ENCODE results near the gene OR52E6.

The OR52E6 gene

DNA sequence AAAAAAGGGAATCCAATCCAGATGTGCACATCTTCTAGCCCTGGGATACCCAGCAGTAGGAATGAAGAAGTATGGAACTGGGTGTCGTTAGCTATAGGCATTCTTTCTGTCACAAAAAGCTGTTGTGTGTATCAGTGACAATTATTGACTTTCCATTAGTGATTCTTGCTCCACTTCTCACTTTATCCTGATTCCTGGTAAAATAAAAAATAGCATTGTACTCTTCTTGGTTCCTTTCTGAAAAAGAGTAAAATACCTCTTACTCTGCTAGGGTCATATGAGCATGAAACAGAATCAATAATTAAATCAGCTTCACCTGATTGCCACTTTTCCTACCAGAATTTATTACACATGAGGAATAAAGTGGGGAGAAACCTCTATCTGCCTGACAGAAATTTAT, at the start of gene OR52E6:
TSS of gene OR52E6 (minus strand) at position 101 of the 400 bp plus-strand sequence. CDS start at position 101, 0 bp downstream.
- DNase-seq (ENCODE audit: low read depth, low spot score) = no peak

DNA sequence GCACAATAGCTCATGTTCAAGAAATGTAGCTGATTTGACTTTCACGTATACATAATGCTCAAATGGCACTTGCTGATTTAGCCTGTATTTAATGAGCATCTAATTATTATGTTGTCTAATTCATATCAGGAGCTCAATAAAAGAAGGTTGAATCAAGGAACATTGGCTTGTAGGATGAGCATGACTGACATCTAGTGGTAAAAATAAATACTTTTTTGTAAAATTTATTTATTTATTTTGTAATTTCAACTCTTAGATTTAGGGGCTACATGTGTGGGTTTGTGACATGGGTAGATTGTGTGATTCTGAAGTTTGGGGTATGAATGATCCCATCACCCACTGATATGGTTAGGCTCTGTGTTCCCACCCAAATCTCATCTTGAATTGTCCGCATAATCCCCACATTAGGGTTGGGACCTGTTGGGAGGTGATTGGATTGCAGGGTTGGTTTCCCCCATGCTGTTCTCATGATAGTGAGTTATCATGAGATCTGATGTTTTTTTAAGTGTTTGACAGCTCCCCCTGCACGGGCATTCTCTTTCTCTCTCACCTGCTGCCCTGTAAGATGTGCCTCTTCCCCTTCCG, 49.6 kb upstream of the OR52E6 start:
- peak; percentile 2 for DNase-seq (ENCODE audit: low read depth, low spot score)

DNA sequence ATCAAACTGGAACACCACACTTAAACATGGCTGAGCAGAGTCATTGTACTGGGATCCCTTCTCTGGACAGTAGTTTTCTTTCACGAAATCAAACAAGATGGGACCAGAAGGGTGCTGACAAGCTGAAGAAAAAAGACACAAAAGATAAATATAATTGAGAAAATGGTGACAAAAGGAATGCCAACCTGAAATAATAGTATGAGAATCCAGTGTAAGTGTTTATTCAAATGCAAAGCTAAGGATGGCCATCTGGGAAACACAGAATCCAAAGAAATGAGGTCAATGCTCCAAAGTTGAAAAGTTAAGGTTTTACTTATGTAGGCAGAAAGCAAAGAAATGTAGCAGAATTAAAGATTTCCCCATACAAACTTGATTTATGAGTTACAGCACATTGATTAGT, 46.0 kb upstream of the OR52E6 start:
- no peak for DNase-seq (ENCODE audit: low read depth, low spot score)

DNA sequence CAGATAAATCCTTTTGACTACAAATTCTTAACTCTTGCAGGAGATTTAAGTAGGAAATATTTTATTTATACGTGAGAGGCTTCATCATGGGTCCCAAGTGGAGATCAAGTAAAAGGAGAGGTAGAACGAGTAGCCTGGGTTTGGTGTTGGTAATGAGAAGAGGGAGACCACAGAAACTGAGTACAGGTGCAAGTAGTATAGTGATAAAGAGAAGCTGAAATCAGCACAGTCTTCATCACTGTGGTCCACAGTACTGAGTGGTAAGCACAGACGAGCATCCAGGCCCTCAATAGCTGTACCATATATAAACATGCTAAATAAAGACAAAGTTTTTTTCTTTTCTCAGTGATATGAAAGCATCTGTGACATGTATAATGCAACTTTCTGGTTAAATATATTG, 45.5 kb upstream of the OR52E6 start:
- DNase-seq (ENCODE audit: low read depth, low spot score) = no peak

DNA sequence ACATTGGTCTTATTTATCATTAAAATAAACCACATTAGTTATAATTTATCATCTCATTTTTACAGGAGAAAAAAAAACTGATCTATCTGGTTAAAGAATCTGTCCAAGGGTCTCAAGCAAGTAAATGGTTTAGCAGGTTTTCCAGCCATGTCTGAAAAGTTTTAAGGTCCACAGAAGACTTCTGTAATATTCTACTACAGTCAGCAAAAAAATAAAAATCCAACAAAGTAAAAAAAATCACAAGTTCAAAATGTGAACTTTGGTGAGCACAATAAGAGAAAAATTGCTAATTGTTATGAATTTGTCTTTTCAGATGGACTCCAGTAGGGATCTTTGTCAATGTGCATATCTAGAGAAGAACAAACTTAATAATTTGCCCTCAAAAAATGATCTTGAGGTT, 40.1 kb upstream of the OR52E6 start:
- no peak for DNase-seq (ENCODE audit: low read depth, low spot score)

DNA sequence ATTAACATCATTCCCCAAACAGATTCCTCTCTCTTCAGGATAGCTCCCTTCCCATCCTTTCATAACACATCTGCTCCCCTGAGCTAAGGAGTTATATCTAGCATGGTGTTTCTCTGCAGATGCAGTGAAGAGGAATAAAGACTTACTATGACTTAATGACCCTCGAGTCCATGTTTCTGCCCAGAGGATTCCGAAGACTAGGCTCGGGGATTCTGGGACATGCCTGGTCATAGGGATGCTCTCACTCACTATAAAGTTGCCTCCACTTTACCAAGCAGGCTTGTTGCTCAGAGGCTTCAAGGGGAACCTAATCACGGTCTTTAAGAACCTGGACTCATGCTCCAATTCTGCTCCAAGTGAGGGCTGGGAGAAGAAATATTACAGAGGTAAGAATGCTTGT, 38.6 kb upstream of the OR52E6 start, which contains the start of gene OR52E4:
TSS of gene OR52E4 (plus strand) at position 301 of the 400 bp plus-strand sequence. CDS start 3,664 bp downstream, outside the sequence.
- DNase-seq (ENCODE audit: low read depth, low spot score) = no peak

DNA sequence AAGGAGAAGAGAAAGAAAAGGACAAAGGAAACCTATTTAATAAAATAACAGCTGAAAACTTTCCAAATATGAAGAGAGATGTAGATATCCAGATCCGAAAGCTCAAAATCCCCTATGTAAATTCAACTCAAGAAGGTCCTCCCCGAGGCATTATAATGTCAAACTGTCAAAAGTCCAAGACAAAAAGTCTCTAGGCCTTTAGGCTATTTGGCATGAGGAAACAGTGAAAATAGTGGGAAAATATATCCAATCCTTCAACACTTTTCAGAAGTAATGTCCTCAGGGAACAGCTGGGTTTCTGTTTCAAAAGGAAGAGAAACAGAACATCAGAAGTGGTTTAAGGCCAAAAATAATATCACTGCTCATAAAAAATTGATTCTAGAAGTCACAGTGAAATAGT, 36.9 kb upstream of the OR52E6 start:
- no peak for DNase-seq (ENCODE audit: low read depth, low spot score)

DNA sequence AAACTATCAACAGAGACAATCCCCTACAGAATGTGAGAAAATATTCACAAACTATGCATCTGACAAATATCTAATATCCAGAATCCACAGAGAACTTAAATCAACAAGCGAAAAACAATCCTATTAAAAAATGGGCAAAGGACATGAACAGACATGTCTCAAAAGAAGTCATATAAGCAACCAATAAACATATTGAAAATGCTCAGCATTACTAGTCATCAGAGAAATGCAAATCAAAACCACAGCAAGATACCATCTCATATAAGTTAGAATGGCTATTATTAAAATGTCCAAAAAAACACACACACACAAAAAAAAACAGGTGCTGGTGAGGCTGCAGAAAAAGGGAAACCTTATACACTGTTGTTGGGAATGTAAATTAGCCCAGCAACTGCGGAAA, 24.1 kb upstream of the OR52E6 start:
- no peak for DNase-seq (ENCODE audit: low read depth, low spot score)

DNA sequence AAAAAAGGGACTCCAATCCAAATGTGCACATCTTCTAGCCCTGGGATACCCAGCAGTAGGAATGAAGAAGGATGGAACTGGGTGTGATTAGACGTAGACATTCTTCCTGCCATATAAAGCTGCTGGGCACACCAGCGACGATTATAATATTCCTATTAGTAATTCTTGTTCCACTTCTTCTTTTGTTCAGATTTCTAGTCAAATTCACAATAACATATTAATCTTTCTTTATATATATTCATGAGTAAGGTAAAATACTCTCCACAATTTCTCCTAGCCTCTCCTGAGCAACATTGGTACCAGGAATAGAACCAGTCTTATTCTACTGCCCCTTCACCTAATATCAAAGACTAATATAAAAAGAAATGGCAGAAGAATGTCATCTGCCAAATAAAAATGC, 15.9 kb upstream of the OR52E6 start, which contains the start of gene OR52E8:
TSS of gene OR52E8 (minus strand) at position 101 of the 400 bp plus-strand sequence. CDS start at position 101, 0 bp downstream.
- DNase-seq (ENCODE audit: low read depth, low spot score) = no peak

DNA sequence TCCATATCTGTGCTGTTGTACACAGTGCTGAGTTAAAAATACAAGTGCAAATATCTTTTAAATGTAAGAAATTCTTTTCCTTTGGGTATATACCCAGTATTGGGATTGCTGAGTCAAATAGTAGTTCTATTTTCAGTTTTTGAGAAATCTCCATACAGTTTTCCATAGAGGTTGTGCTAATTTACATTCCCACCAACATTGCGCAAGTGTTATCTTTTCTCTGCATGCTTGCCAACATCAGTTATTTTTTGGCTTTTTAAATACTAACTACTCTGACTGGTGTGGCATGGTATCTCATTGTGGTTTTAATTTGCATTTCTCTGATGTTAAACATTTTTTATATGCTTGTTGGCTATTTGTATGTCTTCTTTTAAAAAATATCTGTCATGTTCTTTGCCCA, 9.3 kb upstream of the OR52E6 start:
- DNase-seq (ENCODE audit: low read depth, low spot score) = no peak

DNA sequence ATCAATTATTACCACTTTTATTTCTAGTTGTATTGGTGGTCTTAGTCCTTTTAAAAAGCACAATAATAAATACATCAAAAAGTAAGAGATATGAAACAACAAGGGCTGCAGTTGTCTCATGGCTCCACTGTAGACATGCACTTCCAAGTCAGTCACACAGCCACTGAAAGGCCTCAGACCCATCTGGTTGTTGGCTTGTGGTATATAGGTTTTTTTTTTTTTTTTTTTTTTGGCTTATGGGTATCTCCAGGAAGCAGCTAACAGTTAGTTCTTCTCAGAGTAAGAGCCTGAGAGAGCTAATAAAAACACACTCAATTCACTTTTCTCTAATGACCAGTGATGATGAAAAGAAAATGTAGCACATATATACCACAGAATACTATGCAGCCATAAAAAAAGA, 6.0 kb upstream of the OR52E6 start:
- DNase-seq (ENCODE audit: low read depth, low spot score) = no peak

DNA sequence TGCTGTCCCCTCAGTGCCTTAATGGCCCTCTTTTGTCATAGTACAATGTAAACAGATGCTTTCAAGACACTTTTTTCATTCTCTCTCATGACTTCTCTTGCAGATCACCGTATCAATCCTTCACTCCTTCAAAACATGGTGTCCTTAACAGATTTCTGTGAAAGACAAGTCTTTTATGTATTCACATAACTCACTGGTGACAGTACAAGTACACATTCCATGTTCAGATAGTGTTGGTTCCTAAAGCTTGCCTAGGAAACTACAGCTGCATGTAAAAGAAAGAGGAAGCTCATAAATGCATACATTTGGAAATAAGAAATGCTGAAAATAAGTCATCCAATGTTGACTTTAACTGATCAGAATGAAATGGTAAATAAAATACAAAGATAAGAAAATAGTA, 5.0 kb upstream of the OR52E6 start:
- no peak for DNase-seq (ENCODE audit: low read depth, low spot score)

DNA sequence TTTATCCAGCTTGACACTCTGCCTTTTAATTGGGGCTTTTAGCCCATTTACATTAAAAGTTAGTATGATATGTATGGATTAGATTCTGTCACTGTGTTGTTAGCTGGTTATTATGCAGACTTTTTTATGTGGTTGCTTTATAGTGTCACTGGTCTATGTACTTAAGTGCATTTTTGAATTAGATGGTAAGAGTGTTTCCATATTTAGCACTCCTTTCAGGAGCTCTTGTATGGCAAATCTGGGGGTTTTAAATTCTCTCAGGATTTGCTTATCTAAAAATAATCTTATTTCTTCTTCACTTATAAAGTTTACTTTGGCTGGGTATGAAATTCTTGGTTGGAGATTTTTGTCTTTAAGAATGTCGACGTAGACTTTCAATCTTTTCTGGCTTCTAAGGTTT, 4.0 kb downstream of the OR52E6 start:
- DNase-seq (ENCODE audit: low read depth, low spot score) = no peak

DNA sequence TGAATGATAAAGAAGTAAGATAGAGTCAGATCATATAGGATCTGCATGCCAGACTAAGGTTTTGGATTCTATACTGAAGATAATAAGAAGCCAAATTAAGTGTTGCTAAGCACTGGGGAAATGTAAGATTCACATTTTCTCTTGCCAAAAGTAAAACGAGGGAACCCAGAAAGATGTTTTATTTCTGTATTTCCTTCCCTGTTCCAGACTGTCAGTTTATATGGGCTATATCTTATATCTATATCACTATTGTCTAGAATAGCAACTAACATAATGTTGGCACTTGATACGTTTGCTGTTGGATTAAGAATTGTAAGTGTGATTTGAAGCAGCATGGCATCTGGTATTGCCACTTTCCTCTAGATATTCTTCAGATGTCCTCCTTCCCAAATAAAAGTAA, 8.3 kb downstream of the OR52E6 start:
- no peak for DNase-seq (ENCODE audit: low read depth, low spot score)

DNA sequence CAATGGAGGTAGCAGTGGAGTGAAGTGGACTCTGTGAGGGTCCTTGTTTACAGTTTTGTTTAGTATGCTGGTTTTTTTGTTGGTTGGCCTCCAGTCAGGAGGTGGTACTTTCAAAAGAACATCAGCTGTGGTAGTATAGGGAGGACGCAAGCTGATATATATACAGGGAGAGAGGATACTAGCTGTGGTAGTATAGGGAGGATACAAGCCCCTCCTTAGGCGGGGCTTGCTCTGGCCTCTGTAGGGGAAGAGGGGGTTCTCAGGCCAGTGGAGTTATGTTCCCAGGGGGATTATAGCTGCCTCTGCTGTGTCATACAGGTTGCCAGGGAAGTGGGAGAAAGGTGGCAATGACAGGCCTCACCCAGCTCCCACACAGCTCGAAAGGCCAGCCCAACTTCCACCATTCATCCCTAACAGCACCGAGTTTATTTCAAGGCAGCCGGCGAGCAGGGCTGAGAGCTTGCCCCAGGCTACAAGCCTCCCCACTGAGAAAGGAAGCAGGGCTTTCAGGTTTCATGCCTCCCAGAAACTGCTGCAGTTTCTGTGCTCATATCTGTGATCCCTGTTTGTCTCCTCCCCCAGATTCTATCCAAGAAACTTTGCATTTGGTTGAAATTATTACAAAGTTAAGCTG, 10.4 kb downstream of the OR52E6 start:
- no peak for DNase-seq (ENCODE audit: low read depth, low spot score)

DNA sequence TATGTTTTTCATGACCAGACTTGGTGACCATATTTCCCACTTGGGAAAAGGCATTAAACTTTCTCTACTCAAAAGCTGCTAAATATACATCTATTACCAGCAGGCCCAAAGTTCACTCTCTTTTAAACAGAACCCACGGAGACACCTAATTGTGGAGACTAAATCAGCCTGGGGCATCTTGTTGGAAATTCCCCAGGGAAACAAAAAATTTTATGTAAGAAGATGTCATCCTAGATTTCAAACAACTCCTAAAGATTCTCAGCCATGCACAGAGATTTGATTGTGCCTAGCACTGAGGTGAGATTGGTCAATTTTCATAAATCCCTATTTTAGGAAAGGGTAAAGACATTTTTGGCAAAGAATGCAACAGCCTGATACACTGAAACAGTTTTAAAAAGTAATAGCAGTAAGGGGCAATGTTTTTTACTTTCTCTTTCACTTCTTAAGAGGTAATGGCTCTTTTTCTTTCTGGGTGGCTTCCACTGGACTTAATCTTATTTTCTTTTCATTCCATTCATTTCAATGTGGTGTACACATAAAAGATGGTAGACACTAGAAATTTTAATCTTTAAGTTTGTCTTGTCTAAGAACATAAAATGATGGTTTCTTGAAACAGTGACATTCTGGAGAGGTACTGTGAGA, 23.3 kb downstream of the OR52E6 start:
- DNase-seq (ENCODE audit: low read depth, low spot score) = no peak

DNA sequence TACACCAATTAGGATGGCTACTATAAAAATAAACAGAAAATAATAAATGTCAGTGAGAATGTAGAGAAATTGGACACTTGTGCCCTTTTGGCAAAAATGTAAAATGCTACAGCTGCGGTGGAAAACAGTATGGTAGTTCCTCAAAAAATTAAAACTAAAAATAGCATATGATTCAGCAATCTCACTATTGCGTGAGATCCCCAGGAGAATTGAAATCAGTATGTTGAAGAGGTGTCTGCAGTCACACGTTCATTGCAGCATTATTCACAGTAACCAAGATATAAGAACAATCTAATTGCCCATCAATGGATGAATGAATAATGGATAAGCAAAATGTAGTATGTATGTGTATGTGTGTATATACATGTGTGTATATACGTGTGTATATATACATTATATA, 26.2 kb downstream of the OR52E6 start:
- no peak for DNase-seq (ENCODE audit: low read depth, low spot score)

DNA sequence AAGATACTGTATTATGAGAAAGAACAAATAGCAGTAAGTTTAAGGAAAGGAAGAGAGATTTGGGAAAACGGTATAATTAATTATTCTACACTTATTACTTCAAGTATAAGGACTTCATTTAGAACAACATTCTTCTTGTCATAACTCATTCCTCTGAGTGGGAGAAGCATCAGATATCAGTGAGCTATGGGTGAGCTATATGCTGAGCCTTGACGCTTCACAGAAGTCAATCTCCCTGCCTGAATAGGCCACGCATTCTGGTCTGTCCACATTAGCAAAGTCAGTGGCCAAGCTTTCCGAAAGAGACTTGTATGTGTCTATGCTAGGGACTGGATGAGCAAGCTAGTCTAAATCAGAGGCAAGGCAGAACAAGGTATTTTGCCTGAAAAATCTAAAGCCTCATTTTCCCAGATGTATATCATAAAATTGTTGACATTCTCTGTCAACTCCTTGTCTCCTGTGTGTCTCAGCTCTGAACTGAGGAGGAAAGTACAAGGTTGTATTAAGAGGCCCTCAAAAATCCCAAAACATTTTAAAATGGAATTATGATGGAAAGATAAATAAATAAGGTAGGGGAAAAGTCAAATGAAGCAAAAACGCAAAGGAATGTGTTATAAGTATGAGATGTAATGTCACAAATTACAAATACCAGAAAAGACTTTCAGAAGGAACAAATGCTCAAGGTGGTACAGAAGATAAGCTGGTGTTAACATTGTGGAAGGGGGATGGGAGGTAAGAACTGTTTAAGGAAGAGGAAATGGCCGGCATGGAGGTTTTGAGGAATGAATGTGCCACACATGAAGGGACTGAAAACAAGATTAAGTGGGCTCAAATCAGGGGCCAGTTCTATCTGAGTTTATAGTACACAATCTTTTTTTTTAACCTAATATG, 31.5 kb downstream of the OR52E6 start:
- no peak for DNase-seq (ENCODE audit: low read depth, low spot score)

DNA sequence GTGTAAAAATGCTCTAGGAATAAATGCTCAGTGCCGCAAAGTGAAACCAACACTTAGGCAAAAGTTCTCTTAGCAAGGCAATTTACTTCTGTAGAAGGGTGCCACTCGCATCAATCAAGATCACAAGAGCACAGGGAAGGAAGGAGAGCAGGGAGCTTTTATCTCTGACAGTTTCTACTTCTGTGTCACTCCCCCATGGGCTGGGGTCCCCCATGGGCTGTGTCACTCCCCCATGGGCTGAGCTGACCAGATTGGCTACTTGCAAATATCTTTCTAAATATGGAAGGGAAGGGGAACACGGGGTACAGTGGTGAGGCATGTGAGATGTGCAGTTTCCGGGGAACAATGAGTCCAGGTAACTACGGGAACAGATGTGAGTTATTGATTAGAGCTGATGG, 32.6 kb downstream of the OR52E6 start:
- DNase-seq (ENCODE audit: low read depth, low spot score) = no peak

DNA sequence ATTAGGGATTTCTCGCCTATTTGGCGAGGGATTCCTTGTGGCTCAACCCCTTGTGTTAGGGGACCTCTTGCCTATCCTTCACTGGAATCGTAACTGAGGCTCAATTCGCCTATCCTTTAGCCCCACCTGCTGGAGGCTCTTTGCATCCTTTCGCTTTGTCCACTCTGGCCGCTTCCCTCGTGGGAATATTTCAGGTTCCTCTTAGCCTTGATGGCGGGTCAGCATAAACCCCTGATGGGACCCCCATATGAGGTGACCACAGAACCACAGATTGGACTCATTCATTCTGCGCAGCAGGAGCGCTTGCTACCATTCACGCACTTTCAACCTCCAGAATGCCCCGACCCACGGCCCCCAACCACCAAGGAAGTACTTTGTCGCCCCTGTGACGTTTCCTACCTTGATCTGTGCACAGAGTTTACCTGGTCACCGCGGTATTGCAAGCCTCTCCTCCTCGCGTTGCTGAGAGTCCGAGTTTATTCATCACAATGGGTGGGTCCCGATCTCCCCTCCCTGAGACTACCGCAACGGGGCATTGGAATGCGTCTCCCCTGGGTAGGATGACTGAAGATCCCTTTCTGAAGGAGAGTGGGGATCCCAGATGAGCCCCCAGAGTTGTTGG, 33.1 kb downstream of the OR52E6 start, which contains the start of gene OR52N2:
TSS of gene OR52N2 (plus strand) at position 425 of the 622 bp plus-strand sequence. CDS start 11,412 bp downstream, outside the sequence.
- peak; percentile 31 for DNase-seq (ENCODE audit: low read depth, low spot score)

DNA sequence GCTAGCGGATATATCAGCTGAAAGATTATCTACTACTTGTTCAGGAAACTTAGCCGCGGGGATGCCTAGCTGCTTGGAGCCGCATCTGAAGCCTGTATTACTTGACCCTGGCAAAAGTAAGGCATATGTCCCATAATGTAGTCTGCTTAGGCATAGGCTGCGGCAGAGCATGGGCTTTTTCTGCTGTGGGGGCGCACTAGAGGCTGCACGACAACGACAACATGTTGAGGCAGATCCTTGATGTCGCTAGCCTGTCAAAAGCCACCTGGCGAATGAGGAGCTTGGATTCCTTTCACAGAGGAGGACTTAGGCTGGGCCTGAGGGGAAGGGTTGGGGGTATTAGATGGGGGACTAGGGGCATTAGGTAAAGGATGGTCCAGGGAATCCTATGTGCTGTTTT, 34.1 kb downstream of the OR52E6 start:
- DNase-seq (ENCODE audit: low read depth, low spot score) = no peak
